A549 (cell line): ENCODE results near the gene TEPSIN. TPM values are rescaled to one million over a fixed set of nuclear protein-coding genes. Genes with fewer than 3 reads are reported as not detected.

Experiments
- ATAC-seq, 2 experiments: fragments of 200-7000 bp in 1 of 2; fragments of >200 bp in 1 of 2; cut with Nextera tagmentation in 1 of 2; cut with Tn5 transposase in 1 of 2; 3 replicates each; pipeline versions ENCODE4 v1.8.0 to v1.9.1; 2018 to 2020; ENCODE audit warnings: mild to moderate bottlenecking in 1 of 2, moderate library complexity in 1 of 2
- CTCF ChIA-PET: fragments of 300-600 bp; sonication (Branson Sonifier 250); formaldehyde crosslinking; extraction: SDS; loops from one replicate; lab custom pipeline; 2021; ENCODE audit warnings: antibody characterized with exemption, inconsistent platforms; lab: Yijun Ruan, JAX
- POLR2A ChIA-PET: fragments of 350-600 bp; formaldehyde crosslinking; extraction: SDS; loops from one replicate; lab custom pipeline; 2021; ENCODE audit warnings: antibody characterized with exemption, inconsistent platforms; lab: Yijun Ruan, JAX
- DNase-seq, 2 experiments: peaks; one replicate each; pipeline versions ENCODE4 v3.0.0 to v3.0.0-alpha.2; 2011 to 2016; ENCODE audit warnings: low read depth in 1 of 2, low spot score in 1 of 2
- FAIRE-seq: peaks from 2 replicates; lab custom pipeline; 2011; peaks lifted over from hg19 to GRCh38; lab: Jason Lieb, UNC
- H3K27ac ChIP-seq, 2 experiments: fragments of >200 bp; sonication (Bioruptor Twin); formaldehyde crosslinking; 3 replicates each; pipeline ENCODE4 v1.5.1; 2016 to 2017
- H3K4me1 ChIP-seq: fragments of >200 bp; sonication (Bioruptor Twin); formaldehyde crosslinking; 3 replicates; pipeline ENCODE4 v1.6.1; 2016
- H3K4me2 ChIP-seq: fragments of >200 bp; sonication (Bioruptor Twin); formaldehyde crosslinking; 3 replicates; pipeline ENCODE4 v1.6.1; 2016
- H3K4me3 ChIP-seq: fragments of >200 bp; sonication (Bioruptor Twin); formaldehyde crosslinking; 3 replicates; pipeline ENCODE4 v1.5.1; 2016
- H3K9me3 ChIP-seq: fragments of >200 bp; sonication (Bioruptor Twin); formaldehyde crosslinking; 3 replicates; pipeline ENCODE4 v1.6.1; 2016
- CBX2 ChIP-seq: fragments of 200-600 bp; sonication (generic); IDR thresholded peaks from 2 replicates; pipeline ENCODE4 v1.6.1; 2016; ENCODE audit warnings: low read depth, mild to moderate bottlenecking, borderline replicate concordance
- CEBPB ChIP-seq, 2 experiments: fragments of >200 bp in 1 of 2; sonication (Bioruptor Twin) in 1 of 2; formaldehyde crosslinking in 1 of 2; IDR thresholded peaks; 2 replicates each; pipeline ENCODE4 v1.6.1; 2012 to 2016
- CHD4 ChIP-seq: fragments of 200-600 bp; sonication (generic); IDR thresholded peaks from 2 replicates; pipeline ENCODE4 v1.6.1; 2016; ENCODE audit warnings: antibody characterized with exemption, mild to moderate bottlenecking, borderline replicate concordance
- EHF ChIP-seq: fragments of 250-450 bp; sonication (Bioruptor Pico); IDR thresholded peaks from 2 replicates; pipeline ENCODE4 v1.5.0; 2020; ENCODE audit warnings: mild to moderate bottlenecking
- ELK1 ChIP-seq: fragments of 150-350 bp; IDR thresholded peaks from 2 replicates; pipeline ENCODE4 v1.6.1; 2014; ENCODE audit warnings: low read depth, mild to moderate bottlenecking, low read length
- ESRRA ChIP-seq: fragments of 150-350 bp; IDR thresholded peaks from 2 replicates; pipeline ENCODE4 v1.6.1; 2014; ENCODE audit warnings: mild to moderate bottlenecking, low read length, borderline replicate concordance
- HOXB13 ChIP-seq: fragments of 250-450 bp; sonication (Bioruptor Pico); IDR thresholded peaks from 2 replicates; pipeline ENCODE4 v1.5.0; 2020; ENCODE audit warnings: low read depth, mild to moderate bottlenecking, moderate library complexity
- KDM1A ChIP-seq: fragments of 200-600 bp; sonication (generic); IDR thresholded peaks from 2 replicates; pipeline ENCODE4 v1.6.1; 2016; ENCODE audit warnings: low read depth, mild to moderate bottlenecking
- MAFK ChIP-seq: fragments of 450-650 bp; IDR thresholded peaks from 2 replicates; pipeline ENCODE4 v1.6.1; 2014; ENCODE audit not compliant: partially characterized antibody
- MAZ ChIP-seq: fragments of 150-350 bp; IDR thresholded peaks from 2 replicates; pipeline ENCODE4 v1.6.1; 2014; ENCODE audit warnings: antibody characterized with exemption, low read depth, low read length, borderline replicate concordance
- NPAS2 ChIP-seq: fragments of 250-450 bp; sonication (Bioruptor Pico); IDR thresholded peaks from 2 replicates; pipeline ENCODE4 v1.8.0; 2022; ENCODE audit warnings: mild to moderate bottlenecking, moderate library complexity, borderline replicate concordance
- REST ChIP-seq: fragments of 200-600 bp; sonication (generic); IDR thresholded peaks from 2 replicates; pipeline ENCODE4 v1.6.1; 2016; ENCODE audit warnings: antibody characterized with exemption, mild to moderate bottlenecking, moderate library complexity
- RNF2 ChIP-seq: fragments of 200-600 bp; sonication (generic); IDR thresholded peaks from 2 replicates; pipeline ENCODE4 v1.6.1; 2016; ENCODE audit warnings: low read depth, mild to moderate bottlenecking, antibody characterized with exemption, moderate library complexity, borderline replicate concordance
- TFCP2L1 ChIP-seq: fragments of 250-450 bp; sonication (Bioruptor Pico); IDR thresholded peaks from 2 replicates; pipeline ENCODE4 v1.5.0; 2021; ENCODE audit warnings: mild to moderate bottlenecking
- ZFP36 ChIP-seq: fragments of 450-650 bp; IDR thresholded peaks from 2 replicates; pipeline ENCODE4 v1.6.1; 2014; ENCODE audit warnings: borderline replicate concordance; ENCODE audit not compliant: partially characterized antibody
- ZNF302 ChIP-seq: fragments of 250-450 bp; sonication (Bioruptor Pico); IDR thresholded peaks from 2 replicates; pipeline ENCODE4 v1.9.0; 2021; ENCODE audit warnings: inconsistent platforms, mild to moderate bottlenecking, moderate library complexity
- WGBS: methylation state at CpG from one replicate; pipeline ENCODE4 v1.1.6; 2017; ENCODE audit errors: missing lambda C conversion rate; 5-methylcytosine and 5-hydroxymethylcytosine counted together
- polyA plus RNA-seq, 4 experiments: library from polyadenylated mRNA; depleted of rRNA in 3 of 4; stranded (reverse); fragments of >200 nt; fragmentation: RNase III in 1 of 4; extraction: RNeasy Plus Mini Kit Qiagen cat#74134 plus additional on column Dnase treatment in 1 of 4; gene quantifications; 2 replicates in 3 of 4; 3 replicates in 1 of 4; pipeline ENCODE4 v1.2.3, GENCODE V29; 2011 to 2017
- TF ChIP-seq, protein P1 (sequence below): fragments of >200 bp; sonication (Bioruptor Twin); formaldehyde crosslinking; IDR thresholded peaks from 3 replicates; pipeline ENCODE4 v1.6.1; 2016

The TEPSIN gene
- polyA plus RNA-seq, 2 of the 4 experiments (the other 2 are of a cell fraction), result 12.5 to 31.3 TPM

DNA sequence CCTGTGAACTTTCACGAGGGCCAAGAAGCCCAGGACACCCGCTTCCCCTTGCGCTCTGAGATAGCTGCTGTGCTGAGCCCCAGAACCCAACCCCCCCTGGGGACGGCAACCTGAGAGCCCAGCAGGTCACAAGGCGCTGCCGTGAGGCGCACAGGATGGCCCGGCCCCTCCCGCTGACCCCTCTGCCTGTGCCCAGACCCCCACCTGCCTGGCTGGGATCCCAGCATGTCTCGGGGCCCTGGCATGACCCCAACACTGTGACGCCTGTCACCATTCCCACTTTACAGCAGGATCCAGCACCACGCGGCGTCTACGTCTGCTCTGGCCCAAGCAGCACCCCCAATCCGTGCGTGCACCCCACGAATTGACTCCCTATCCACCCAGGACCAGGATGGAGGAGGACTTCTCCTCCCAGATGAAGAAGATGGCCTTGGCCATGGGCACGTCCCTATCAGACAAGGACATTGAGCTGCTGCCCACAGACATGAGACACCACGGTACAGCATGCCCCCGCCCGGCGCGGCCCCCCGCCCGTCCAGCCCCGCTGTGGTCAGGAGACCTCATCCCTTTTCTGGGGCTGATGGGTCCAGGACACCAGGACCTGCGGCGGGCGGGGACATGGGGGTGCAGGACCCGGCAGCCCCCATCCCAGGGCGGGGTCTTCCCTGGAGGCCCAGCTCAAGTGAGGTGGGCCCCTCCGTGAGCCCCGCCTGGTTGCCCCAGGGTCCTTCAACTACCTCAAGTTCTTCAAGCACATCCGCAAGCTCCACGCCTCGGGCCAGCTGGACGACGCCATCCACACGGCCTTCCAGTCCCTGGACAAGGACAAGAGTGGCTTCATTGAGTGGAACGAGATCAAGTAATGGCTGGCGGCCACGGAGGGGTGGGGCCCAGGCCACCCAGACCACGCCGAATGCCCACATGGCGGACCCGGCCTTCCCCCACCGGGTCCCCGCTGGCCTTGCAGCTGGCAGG lies 57.7 kb downstream of the TEPSIN start (continued):
- no peak for TF ChIP-seq REST

GRCh38 chr17:81179861-81180260 lies 59.0 kb downstream of the TEPSIN start:
- ATAC-seq, result no peak
- no peak for DNase-seq
- peaks cover 3% of the 10 kb centered on the region; the same call in 1 of the 3 replicates for H3K9me3 ChIP-seq
- FAIRE-seq, result no peak
- TF ChIP-seq ZFP36 (no peak), ELK1 (no peak), TFCP2L1 (CRISPR knock-in tag) (no peak), KDM1A (no peak), HOXB13 (CRISPR knock-in tag) (no peak), EHF (CRISPR knock-in tag) (no peak), CHD4 (no peak), MAZ (no peak), ESRRA (no peak), NPAS2 (CRISPR knock-in tag) (no peak), ZNF302 (no peak), CEBPB (IDR thresholded peaks at IDR 0.05) (no peak), RNF2 (no peak), MAFK (no peak), CBX2 (no peak)
- TF ChIP-seq, protein P1, sequence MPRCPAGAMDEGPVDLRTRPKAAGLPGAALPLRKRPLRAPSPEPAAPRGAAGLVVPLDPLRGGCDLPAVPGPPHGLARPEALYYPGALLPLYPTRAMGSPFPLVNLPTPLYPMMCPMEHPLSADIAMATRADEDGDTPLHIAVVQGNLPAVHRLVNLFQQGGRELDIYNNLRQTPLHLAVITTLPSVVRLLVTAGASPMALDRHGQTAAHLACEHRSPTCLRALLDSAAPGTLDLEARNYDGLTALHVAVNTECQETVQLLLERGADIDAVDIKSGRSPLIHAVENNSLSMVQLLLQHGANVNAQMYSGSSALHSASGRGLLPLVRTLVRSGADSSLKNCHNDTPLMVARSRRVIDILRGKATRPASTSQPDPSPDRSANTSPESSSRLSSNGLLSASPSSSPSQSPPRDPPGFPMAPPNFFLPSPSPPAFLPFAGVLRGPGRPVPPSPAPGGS, result no peak
- TF ChIP-seq, all 56 proteins: peak for 0
- no peaks in the 10 kb centered on the region for H3K4me1 ChIP-seq
- H3K4me2 ChIP-seq, result no peak overlapping the region
- WGBS, result 61% methylated on average over 9 of the region's 12 CpGs
- no peak overlapping the region for H3K4me3 ChIP-seq
- no peak overlapping the region for H3K27ac ChIP-seq
- CTCF ChIA-PET, result interaction anchor here (0.8 to 3.1 kb wide), 10 partner anchors 9 to 156 kb away, joined by 3 to 22 read pairs (median 3); no protein-coding TSS in a partner anchor
- POLR2A ChIA-PET, result interaction anchor here (0.7 kb wide), 1 partner anchor 59 kb away, joined by 3 read pairs; the partner anchor contains the start of genes NDUFAF8 and TEPSIN
